ENCODE results near the gene HPCA.

HPCA gene

GRCh38 chr1:32865639-32866405 is 20.5 kb upstream of the HPCA start:
- no peak for TF ChIP-seq JUND (IDR thresholded peaks at IDR 0.05; ENCODE audit: low read depth)
- DNase-seq (ENCODE audit: low read depth in 1 of 2, low spot score in 1 of 2): no peak
- in situ Hi-C loops (cut with HindIII; ENCODE audit: low pct_unique_long_range_greater_than_20kb, low sequenced_read_pairs): no loop called here

GRCh38 chr1:32867151-32867550 is 19.1 kb upstream of the HPCA start:
- in situ Hi-C loops (cut with HindIII; ENCODE audit: low pct_unique_long_range_greater_than_20kb, low sequenced_read_pairs): no loop called here

GRCh38 chr1:32867671-32868070 is 18.6 kb upstream of the HPCA start:
- TF ChIP-seq JUND (IDR thresholded peaks at IDR 0.05; ENCODE audit: low read depth): no peak
- DNase-seq (ENCODE audit: low read depth in 1 of 2, low spot score in 1 of 2): no peak
- in situ Hi-C loops (cut with HindIII; ENCODE audit: low pct_unique_long_range_greater_than_20kb, low sequenced_read_pairs): no loop called here

More at GRCh38 chr1:32867151-32867550, 19.1 kb upstream of the HPCA start:
- no peak for DNase-seq (ENCODE audit: low read depth in 1 of 2, low spot score in 1 of 2)
- TF ChIP-seq JUND (IDR thresholded peaks at IDR 0.05; ENCODE audit: low read depth): no peak

- in situ Hi-C loops (cut with HindIII; ENCODE audit: low pct_unique_long_range_greater_than_20kb, low sequenced_read_pairs): no loop called here
- DNase-seq (ENCODE audit: low read depth in 1 of 2, low spot score in 1 of 2): no peak
- TF ChIP-seq JUND (IDR thresholded peaks at IDR 0.05; ENCODE audit: low read depth): no peak
Observed at GRCh38 chr1:32868085-32868484, 18.2 kb upstream of the HPCA start.

- in situ Hi-C loops (cut with HindIII; ENCODE audit: low pct_unique_long_range_greater_than_20kb, low sequenced_read_pairs): no loop called here
- no peak for DNase-seq (ENCODE audit: low read depth in 1 of 2, low spot score in 1 of 2)
- no peak for TF ChIP-seq JUND (IDR thresholded peaks at IDR 0.05; ENCODE audit: low read depth)
Observed at GRCh38 chr1:32868806-32869455, 17.4 kb upstream of the HPCA start.

GRCh38 chr1:32869923-32870614 is 16.2 kb upstream of the HPCA start:
- in situ Hi-C loops (cut with HindIII; ENCODE audit: low pct_unique_long_range_greater_than_20kb, low sequenced_read_pairs): no loop called here
- no peak for DNase-seq (ENCODE audit: low read depth in 1 of 2, low spot score in 1 of 2)
- no peak for TF ChIP-seq JUND (IDR thresholded peaks at IDR 0.05; ENCODE audit: low read depth)

- in situ Hi-C loops (cut with HindIII; ENCODE audit: low pct_unique_long_range_greater_than_20kb, low sequenced_read_pairs): no loop called here
- DNase-seq (ENCODE audit: low read depth in 1 of 2, low spot score in 1 of 2): no peak
Observed at GRCh38 chr1:32870615-32871363, 15.5 kb upstream of the HPCA start, which contains the start of gene FNDC5. FNDC5 (minus strand) TSS chr1:32870912.

GRCh38 chr1:32871364-32872191 is 14.7 kb upstream of the HPCA start:
- in situ Hi-C loops (cut with HindIII; ENCODE audit: low pct_unique_long_range_greater_than_20kb, low sequenced_read_pairs): no loop called here
- TF ChIP-seq JUND (IDR thresholded peaks at IDR 0.05; ENCODE audit: low read depth): no peak
- no peak for DNase-seq (ENCODE audit: low read depth in 1 of 2, low spot score in 1 of 2)

More at GRCh38 chr1:32870615-32871363, 15.5 kb upstream of the HPCA start, which contains the start of gene FNDC5:
- TF ChIP-seq JUND (IDR thresholded peaks at IDR 0.05; ENCODE audit: low read depth): no peak

GRCh38 chr1:32872192-32872460 is 14.2 kb upstream of the HPCA start:
- TF ChIP-seq JUND (IDR thresholded peaks at IDR 0.05; ENCODE audit: low read depth): no peak
- no peak for DNase-seq (ENCODE audit: low read depth in 1 of 2, low spot score in 1 of 2)
- in situ Hi-C loops (cut with HindIII; ENCODE audit: low pct_unique_long_range_greater_than_20kb, low sequenced_read_pairs): no loop called here

- no peak for TF ChIP-seq JUND (IDR thresholded peaks at IDR 0.05; ENCODE audit: low read depth)
- DNase-seq (ENCODE audit: low read depth in 1 of 2, low spot score in 1 of 2): no peak
- in situ Hi-C loops (cut with HindIII; ENCODE audit: low pct_unique_long_range_greater_than_20kb, low sequenced_read_pairs): no loop called here
Observed at GRCh38 chr1:32873484-32873883, 12.8 kb upstream of the HPCA start.

GRCh38 chr1:32874860-32875752 is 11.2 kb upstream of the HPCA start:
- no peak for TF ChIP-seq JUND (IDR thresholded peaks at IDR 0.05; ENCODE audit: low read depth)
- in situ Hi-C loops (cut with HindIII; ENCODE audit: low pct_unique_long_range_greater_than_20kb, low sequenced_read_pairs): no loop called here
- no peak for DNase-seq (ENCODE audit: low read depth in 1 of 2, low spot score in 1 of 2)
